DMS153 treated with DMSO at 0.1 percent for 48 hours (cell line): Measurements from ENCODE around the gene PGA4.
"Not testable (repeated sequence)": the region's sequence is repeated elsewhere in the genome, so short reads cannot be mapped to it uniquely, and the experiment has no call there.

Source experiments
- DNase-seq: peaks from one replicate; lab custom pipeline; 2025; ENCODE audit not compliant: unreplicated experiment; lab: John Stamatoyannopoulos, UW

The PGA4 gene

GRCh38 chr11:61203873-61204272 lies 18.3 kb upstream of the PGA4 start:
- DNase-seq: not testable (repeated sequence)

GRCh38 chr11:61204502-61205059 lies 17.6 kb upstream of the PGA4 start:
- DNase-seq: not testable (repeated sequence)

- not testable (repeated sequence) for DNase-seq
Measured at GRCh38 chr11:61207636-61208310, 14.4 kb upstream of the PGA4 start.

GRCh38 chr11:61210629-61211028 lies 11.5 kb upstream of the PGA4 start:
- DNase-seq: not testable (repeated sequence)

GRCh38 chr11:61211327-61211952 lies 10.7 kb upstream of the PGA4 start:
- DNase-seq: not testable (repeated sequence)

GRCh38 chr11:61212202-61212601 lies 9.9 kb upstream of the PGA4 start:
- DNase-seq: not testable (repeated sequence)

- DNase-seq: not testable (repeated sequence)
Measured at GRCh38 chr11:61213711-61214324, 8.3 kb upstream of the PGA4 start.

GRCh38 chr11:61218306-61218705 lies 3.8 kb upstream of the PGA4 start:
- not testable (repeated sequence) for DNase-seq

GRCh38 chr11:61219016-61219415 lies 3.1 kb upstream of the PGA4 start:
- not testable (repeated sequence) for DNase-seq

GRCh38 chr11:61222692-61223091 lies 545 bp downstream of the PGA4 start:
- not testable (repeated sequence) for DNase-seq

GRCh38 chr11:61226457-61227137 lies 4.5 kb downstream of the PGA4 start:
- DNase-seq: not testable (repeated sequence)

GRCh38 chr11:61229458-61229857 lies 7.3 kb downstream of the PGA4 start:
- not testable (repeated sequence) for DNase-seq

GRCh38 chr11:61231033-61231432 lies 8.9 kb downstream of the PGA4 start:
- not testable (repeated sequence) for DNase-seq

- DNase-seq: not testable (repeated sequence)
Measured at GRCh38 chr11:61231585-61231984, 9.4 kb downstream of the PGA4 start.

GRCh38 chr11:61232548-61233145 lies 10.5 kb downstream of the PGA4 start:
- not testable (repeated sequence) for DNase-seq

- not testable (repeated sequence) for DNase-seq
Measured at GRCh38 chr11:61237130-61237529, 15.0 kb downstream of the PGA4 start.

- DNase-seq: not testable (repeated sequence)
Measured at GRCh38 chr11:61240288-61240687, 18.1 kb downstream of the PGA4 start.

- DNase-seq: not testable (repeated sequence)
Measured at GRCh38 chr11:61240875-61241274, 18.7 kb downstream of the PGA4 start, which contains the start of gene PGA5. TSS of gene PGA5 (plus strand) at chr11:61241175. CDS start at chr11:61241227, 52 bp downstream.

- DNase-seq: not testable (repeated sequence)
Measured at GRCh38 chr11:61241526-61241925, 19.4 kb downstream of the PGA4 start.

- not testable (repeated sequence) for DNase-seq
Measured at GRCh38 chr11:61245284-61245964, 23.3 kb downstream of the PGA4 start.
